Psoas muscle (tissue), 8 donors: ENCODE data around the gene XAF1. TPM values are rescaled to one million over a fixed set of nuclear protein-coding genes. Genes with fewer than 3 reads are reported as not detected.

Experiments used
- ATAC-seq, 4 donors: fragments of 200-7000 bp; cut with Tn5 transposase; one replicate each; pipeline ENCODE4 v1.9.1; 2020; ENCODE audit warnings: moderate library complexity in 3 of 4, mild to moderate bottlenecking in 2 of 4
- DNase-seq, 2 donors: peaks; one replicate each; pipeline ENCODE4 v3.0.0-alpha.2; 2020
- H3K27ac ChIP-seq: fragments of 200-600 bp; one replicate; pipeline ENCODE4 v1.8.0; 2022
- H3K27me3 ChIP-seq, 3 donors: fragments of 200-600 bp in 1 of 3; one replicate each; pipeline versions ENCODE4 v1.6.1 to v1.8.0; 2013 to 2022; ENCODE audit warnings: low read length in 2 of 3, mild to moderate bottlenecking in 2 of 3, moderate library complexity in 1 of 3; ENCODE audit not compliant: insufficient read depth in 3 of 3
- H3K36me3 ChIP-seq, 2 donors: fragments of 200-600 bp in 1 of 2; one replicate each; pipeline versions ENCODE4 v1.6.1 to v1.8.0; 2013 to 2022; ENCODE audit warnings: low read depth in 1 of 2, mild to moderate bottlenecking in 1 of 2, moderate library complexity in 1 of 2; ENCODE audit not compliant: insufficient read depth in 1 of 2
- H3K4me1 ChIP-seq: fragments of 200-600 bp; one replicate; pipeline ENCODE4 v1.8.0; 2022
- H3K4me3 ChIP-seq: fragments of 200-600 bp; one replicate; pipeline ENCODE4 v1.8.0; 2022; ENCODE audit warnings: mild to moderate bottlenecking
- H3K9me3 ChIP-seq: fragments of 200-600 bp; one replicate; pipeline ENCODE4 v1.8.0; 2022
- CTCF ChIP-seq: fragments of 200-600 bp; IDR thresholded peaks from one replicate; pipeline ENCODE4 v1.8.0; 2022; ENCODE audit warnings: antibody characterized with exemption
- WGBS, 3 donors: extraction: QIAGEN DNeasy Blood & Tissue Kit; methylation state at CpG; one replicate each; pipeline versions ENCODE4 v1.1.6 to v1.1.7; 2013; 5-methylcytosine and 5-hydroxymethylcytosine counted together
- intact Hi-C, 2 donors: fragments of 100-400 bp; cut with DNase I; formaldehyde crosslinking; loops; one replicate each; pipeline versions ENCODE4 v1.11.0 to v1.14.2; 2022
- polyA plus RNA-seq, 3 donors: library from polyadenylated mRNA; stranded (reverse); fragments of 200-250 nt; gene quantifications; one replicate each; pipeline ENCODE4 v1.2.3, GENCODE V29; 2013
- total RNA-seq, 4 donors: library from RNA; stranded (reverse); fragmentation: NEBNext Ultra II Directional in 2 of 4; extraction: Animal tissue kit (Norgen Biotek cat#: 25700) in 2 of 4; gene quantifications; one replicate each; pipeline versions ENCODE4 v1.2.1 to v1.2.4, GENCODE V29; 2021 to 2023
- donor health status: healthy with polysubstance abuse.
- donor health status: DM: no; HTN: no; CAD: no; lungs with moderate emphysema.
- donor health status: Bipolar disorder and iron deficiency.
- donor health status: healthy.
- donor health status: DM: yes; HTN: yes; CAD: no.
- donor health status: DM: no; HTN: no; CAD: no.
- donor health status: DM: no; HTN: no; CAD: no.
- donor health status: DM: yes; HTN: yes; CAD: no.

Gene XAF1
- total and polyA plus RNA-seq, 7 donors = 3.7 to 14.0 (median 7.4) TPM

GRCh38 chr17:6797718-6798351 lies 42.0 kb downstream of the XAF1 start:
- Histone ChIP-seq H3K4me1 (no peaks in the 10 kb centered on the region), H3K27ac (no peak overlapping the region), H3K27me3 (peaks cover 0 to 10% (median 0%) of the 10 kb centered on the region in 3 donors), H3K9me3 (no peaks in the 10 kb centered on the region), H3K36me3 (no peaks in the 10 kb centered on the region), H3K4me3 (no peak overlapping the region)
- ATAC-seq (no peak), DNase-seq (no peak)
- 78 to 83% (median 79%) methylated on average over 8 of the region's 8 CpGs for WGBS, 3 donors
- intact Hi-C loops = no loop called here
- no peak for TF ChIP-seq CTCF

- Histone ChIP-seq H3K9me3 (no peaks in the 10 kb centered on the region), H3K27ac (no peak overlapping the region), H3K36me3 (no peaks in the 10 kb centered on the region), H3K4me1 (no peaks in the 10 kb centered on the region), H3K27me3 (peaks cover 0 to 10% (median 0%) of the 10 kb centered on the region in 3 donors), H3K4me3 (no peak overlapping the region)
- 72 to 79% (median 74%) methylated on average over 6 of the region's 6 CpGs for WGBS, 3 donors
- DNase-seq = no peak
- no peak for ATAC-seq
- intact Hi-C loops = no loop called here
- TF ChIP-seq CTCF = no peak
Observed at GRCh38 chr17:6799738-6800137, 43.9 kb downstream of the XAF1 start.

GRCh38 chr17:6800422-6801027 lies 44.7 kb downstream of the XAF1 start:
- intact Hi-C loops = no loop called here
- 78 to 88% (median 83%) methylated on average over 13 of the region's 13 CpGs for WGBS, 3 donors
- no peak overlapping the region for H3K4me3 ChIP-seq
- no peak for DNase-seq
- H3K9me3 ChIP-seq = no peaks in the 10 kb centered on the region
- TF ChIP-seq CTCF = no peak
- no peaks in the 10 kb centered on the region for H3K4me1 ChIP-seq
- H3K27me3 ChIP-seq = peaks cover 0 to 10% (median 0%) of the 10 kb centered on the region in 3 donors
- no peaks in the 10 kb centered on the region for H3K36me3 ChIP-seq
- no peak for ATAC-seq
- H3K27ac ChIP-seq = no peak overlapping the region

- Histone ChIP-seq H3K36me3 (no peaks in the 10 kb centered on the region), H3K27me3 (peaks cover 0 to 17% (median 2%) of the 10 kb centered on the region in 3 donors), H3K4me1 (no peaks in the 10 kb centered on the region), H3K27ac (no peak overlapping the region), H3K4me3 (no peak overlapping the region), H3K9me3 (no peaks in the 10 kb centered on the region)
- ATAC-seq (no peak), DNase-seq (no peak)
- intact Hi-C loops = no loop called here
- WGBS, 3 donors = 80 to 85% (median 82%) methylated on average over 9 of the region's 9 CpGs
- TF ChIP-seq CTCF = no peak
Observed at GRCh38 chr17:6811510-6811909, 55.7 kb downstream of the XAF1 start.
